MM.1S (cell line): ENCODE results near the gene GPSM1.

ENCODE experiments used
- DNase-seq: peaks from one replicate; pipeline ENCODE4 v3.0.0-alpha.2; 2015
- H2AFZ ChIP-seq: fragments of 300-600 bp; sonication (generic); 2 replicates; pipeline ENCODE4 v1.6.0; 2016; ENCODE audit warnings: antibody characterized with exemption, low read length
- H3F3A ChIP-seq: fragments of 300-600 bp; sonication (generic); 2 replicates; pipeline ENCODE4 v1.6.1; 2016; ENCODE audit warnings: mild to moderate bottlenecking, antibody characterized with exemption, low read length, moderate library complexity, mixed read lengths; ENCODE audit not compliant: insufficient read depth
- H3K27ac ChIP-seq: fragments of 300-600 bp; sonication (generic); 2 replicates; pipeline ENCODE4 v1.5.1; 2016; ENCODE audit warnings: mild to moderate bottlenecking, low read length
- H3K27me3 ChIP-seq: fragments of 300-600 bp; sonication (generic); replicated peaks from 2 replicates; pipeline ENCODE4 v1.6.0; 2016; ENCODE audit warnings: low read length; ENCODE audit not compliant: insufficient read depth
- H3K36me3 ChIP-seq: fragments of 300-600 bp; sonication (generic); replicated peaks from 2 replicates; pipeline ENCODE4 v1.6.1; 2016; ENCODE audit warnings: mild to moderate bottlenecking, low read length, mixed read lengths; ENCODE audit not compliant: insufficient read depth
- H3K4me1 ChIP-seq: fragments of 300-600 bp; sonication (generic); 2 replicates; pipeline ENCODE4 v1.6.1; 2016; ENCODE audit warnings: low read length, mixed read lengths
- H3K4me2 ChIP-seq: fragments of 300-600 bp; sonication (generic); 2 replicates; pipeline ENCODE4 v1.6.0; 2016; ENCODE audit warnings: low read depth, low read length
- H3K4me3 ChIP-seq: fragments of 300-600 bp; sonication (generic); 2 replicates; pipeline ENCODE4 v1.5.1; 2016; ENCODE audit warnings: low read length, mixed read lengths
- H3K79me2 ChIP-seq: fragments of 300-600 bp; sonication (generic); 2 replicates; pipeline ENCODE4 v1.6.1; 2016; ENCODE audit warnings: mixed run types, low read length, mixed read lengths
- H3K9ac ChIP-seq: fragments of 300-600 bp; sonication (generic); 2 replicates; pipeline ENCODE4 v1.6.1; 2016; ENCODE audit warnings: low read length, mixed read lengths
- H3K9me2 ChIP-seq: fragments of 300-600 bp; sonication (generic); replicated peaks from 2 replicates; pipeline ENCODE4 v1.6.1; 2016; ENCODE audit warnings: mild to moderate bottlenecking, low read length, mixed read lengths; ENCODE audit not compliant: insufficient read depth
- H3K9me3 ChIP-seq: fragments of 300-600 bp; sonication (generic); replicated peaks from 2 replicates; pipeline ENCODE4 v1.6.1; 2016; ENCODE audit warnings: mild to moderate bottlenecking, low read length, mixed read lengths; ENCODE audit not compliant: insufficient read depth
- H4K20me1 ChIP-seq: fragments of 300-600 bp; sonication (generic); 2 replicates; pipeline ENCODE4 v1.6.1; 2016; ENCODE audit warnings: mild to moderate bottlenecking, low read length, moderate library complexity, mixed read lengths; ENCODE audit not compliant: insufficient read depth
- EZH2 ChIP-seq: fragments of 300-600 bp; sonication (generic); optimal IDR thresholded peaks from 2 replicates; pipeline ENCODE3; 2017; ENCODE audit warnings: low read depth, mild to moderate bottlenecking, antibody characterized with exemption, low read length, mixed read lengths
- EZH2phosphoT487 ChIP-seq: fragments of 300-600 bp; sonication (generic); IDR thresholded peaks from 2 replicates; pipeline ENCODE4 v1.6.1; 2018; ENCODE audit warnings: antibody characterized with exemption, low read length
- TF ChIP-seq, protein P1 (sequence below): fragments of 300-600 bp; sonication (generic); IDR thresholded peaks from 2 replicates; pipeline ENCODE4 v1.5.1; 2016; ENCODE audit warnings: antibody characterized with exemption, low read length, mixed read lengths

Gene GPSM1

GRCh38 chr9:136336156-136336870, 9.0 kb downstream of the GPSM1 start:
- Histone ChIP-seq H3K9me3 (no peaks in the 10 kb centered on the region), H3K4me2 (no peak overlapping the region), H3K79me2 (no peaks in the 10 kb centered on the region), H2AFZ (no peak overlapping the region), H4K20me1 (no peaks in the 10 kb centered on the region), H3K9ac (no peak overlapping the region), H3F3A (no peaks in the 10 kb centered on the region), H3K9me2 (no peaks in the 10 kb centered on the region), H3K4me1 (peaks cover 6% of the 10 kb centered on the region; the same call in 1 of the 2 replicates), H3K27ac (no peak overlapping the region), H3K36me3 (no peaks in the 10 kb centered on the region), H3K27me3 (peaks cover 96% of the 10 kb centered on the region), H3K4me3 (no peak overlapping the region)
- no peak for DNase-seq
- TF ChIP-seq, protein P1, sequence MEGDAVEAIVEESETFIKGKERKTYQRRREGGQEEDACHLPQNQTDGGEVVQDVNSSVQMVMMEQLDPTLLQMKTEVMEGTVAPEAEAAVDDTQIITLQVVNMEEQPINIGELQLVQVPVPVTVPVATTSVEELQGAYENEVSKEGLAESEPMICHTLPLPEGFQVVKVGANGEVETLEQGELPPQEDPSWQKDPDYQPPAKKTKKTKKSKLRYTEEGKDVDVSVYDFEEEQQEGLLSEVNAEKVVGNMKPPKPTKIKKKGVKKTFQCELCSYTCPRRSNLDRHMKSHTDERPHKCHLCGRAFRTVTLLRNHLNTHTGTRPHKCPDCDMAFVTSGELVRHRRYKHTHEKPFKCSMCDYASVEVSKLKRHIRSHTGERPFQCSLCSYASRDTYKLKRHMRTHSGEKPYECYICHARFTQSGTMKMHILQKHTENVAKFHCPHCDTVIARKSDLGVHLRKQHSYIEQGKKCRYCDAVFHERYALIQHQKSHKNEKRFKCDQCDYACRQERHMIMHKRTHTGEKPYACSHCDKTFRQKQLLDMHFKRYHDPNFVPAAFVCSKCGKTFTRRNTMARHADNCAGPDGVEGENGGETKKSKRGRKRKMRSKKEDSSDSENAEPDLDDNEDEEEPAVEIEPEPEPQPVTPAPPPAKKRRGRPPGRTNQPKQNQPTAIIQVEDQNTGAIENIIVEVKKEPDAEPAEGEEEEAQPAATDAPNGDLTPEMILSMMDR = no peak
- TF ChIP-seq EZH2 = no peak

- Histone ChIP-seq H3K27ac (no peak overlapping the region), H4K20me1 (no peaks in the 10 kb centered on the region), H3K27me3 (peaks cover 96% of the 10 kb centered on the region), H2AFZ (no peak overlapping the region), H3K9ac (no peak overlapping the region), H3K9me2 (no peaks in the 10 kb centered on the region), H3F3A (no peaks in the 10 kb centered on the region), H3K36me3 (no peaks in the 10 kb centered on the region), H3K9me3 (no peaks in the 10 kb centered on the region), H3K79me2 (no peaks in the 10 kb centered on the region), H3K4me1 (peaks cover 4% of the 10 kb centered on the region; the same call in 1 of the 2 replicates), H3K4me2 (no peak overlapping the region), H3K4me3 (no peak overlapping the region)
- DNase-seq = no peak
- TF ChIP-seq, protein P1 = no peak
- TF ChIP-seq EZH2phosphoT487 = no peak
- no peak for TF ChIP-seq EZH2
These were observed 9.5 kb downstream of the GPSM1 start for GRCh38 chr9:136336881-136337280.

GRCh38 chr9:136337416-136338395, 10.4 kb downstream of the GPSM1 start:
- TF ChIP-seq EZH2phosphoT487 = no peak
- TF ChIP-seq EZH2 = no peak
- TF ChIP-seq, protein P1 = no peak
- Histone ChIP-seq H2AFZ (no peak overlapping the region), H3K4me1 (no peaks in the 10 kb centered on the region)

More at GRCh38 chr9:136337416-136338395, 10.4 kb downstream of the GPSM1 start:
- H3K27ac ChIP-seq = no peak overlapping the region
- H3K9ac ChIP-seq = no peak overlapping the region
- H3K4me2 ChIP-seq = no peak overlapping the region
- H3K36me3 ChIP-seq = no peaks in the 10 kb centered on the region
- no peaks in the 10 kb centered on the region for H3K79me2 ChIP-seq
- no peaks in the 10 kb centered on the region for H3F3A ChIP-seq
- no peak for DNase-seq
- no peaks in the 10 kb centered on the region for H3K9me3 ChIP-seq
- H4K20me1 ChIP-seq = no peaks in the 10 kb centered on the region
- no peak overlapping the region for H3K4me3 ChIP-seq
- no peaks in the 10 kb centered on the region for H3K9me2 ChIP-seq
- peaks cover 96% of the 10 kb centered on the region for H3K27me3 ChIP-seq
